H9 (cell line): Measurements from ENCODE around the gene ELOVL3. TPM values are rescaled to one million over a fixed set of nuclear protein-coding genes. Genes with fewer than 3 reads are reported as not detected.

Experiments used
- DNase-seq: peaks from one replicate; pipeline ENCODE4 v3.0.0-alpha.2; 2017
- H2AFZ ChIP-seq: one replicate; pipeline ENCODE4 v1.6.1; 2013; ENCODE audit warnings: mild to moderate bottlenecking, low read length, control low read depth, moderate library complexity
- H2AK5ac ChIP-seq: 2 replicates; pipeline ENCODE4 v1.6.1; 2013; ENCODE audit warnings: low read length, control low read depth, mixed read lengths; ENCODE audit not compliant: insufficient read length
- H2BK120ac ChIP-seq: one replicate; pipeline ENCODE4 v1.6.1; 2013; ENCODE audit warnings: low read depth, mild to moderate bottlenecking, low read length, control low read depth, inconsistent platforms; ENCODE audit not compliant: poor library complexity, severe bottlenecking
- H2BK12ac ChIP-seq: 2 replicates; pipeline ENCODE4 v1.6.1; 2013; ENCODE audit warnings: low read length, control low read depth, mixed read lengths, low read depth; ENCODE audit not compliant: insufficient read length
- H2BK15ac ChIP-seq: 2 replicates; pipeline ENCODE4 v1.6.1; 2013; ENCODE audit warnings: low read depth, low read length, control low read depth
- H2BK20ac ChIP-seq: one replicate; pipeline ENCODE4 v1.6.1; 2013; ENCODE audit warnings: low read depth, mild to moderate bottlenecking, low read length, control low read depth, inconsistent platforms; ENCODE audit not compliant: poor library complexity, severe bottlenecking
- H2BK5ac ChIP-seq: 2 replicates; pipeline ENCODE4 v1.6.1; 2013; ENCODE audit warnings: low read length, control low read depth, mixed read lengths; ENCODE audit not compliant: insufficient read length
- H3K14ac ChIP-seq: 2 replicates; pipeline ENCODE4 v1.6.1; 2013; ENCODE audit warnings: low read length, control low read depth; ENCODE audit not compliant: insufficient read depth
- H3K18ac ChIP-seq: 2 replicates; pipeline ENCODE4 v1.6.1; 2013; ENCODE audit warnings: low read depth, mild to moderate bottlenecking, mixed read lengths, low read length, control low read depth; ENCODE audit not compliant: insufficient read length
- H3K23ac ChIP-seq: 2 replicates; pipeline ENCODE4 v1.6.1; 2013; ENCODE audit warnings: low read length, control low read depth, mixed read lengths, low read depth; ENCODE audit not compliant: insufficient read length
- H3K23me2 ChIP-seq: 2 replicates; pipeline ENCODE4 v1.6.1; 2013; ENCODE audit warnings: low read depth, mild to moderate bottlenecking, mixed read lengths, low read length, control low read depth; ENCODE audit not compliant: insufficient read length, poor library complexity, severe bottlenecking
- H3K27ac ChIP-seq: 2 replicates; pipeline ENCODE4 v1.5.1; 2013; ENCODE audit warnings: low read length, control low read depth, mixed read lengths, low read depth; ENCODE audit not compliant: insufficient read length
- H3K27me3 ChIP-seq: 2 replicates; pipeline ENCODE4 v1.6.1; 2013; ENCODE audit warnings: low read length, control low read depth, inconsistent platforms; ENCODE audit not compliant: insufficient read depth
- H3K4ac ChIP-seq: 2 replicates; pipeline ENCODE4 v1.6.1; 2013; ENCODE audit warnings: low read depth, mild to moderate bottlenecking, control low read depth, inconsistent platforms, low read length, moderate library complexity
- H3K4me1 ChIP-seq: 2 replicates; pipeline ENCODE4 v1.6.1; 2013; ENCODE audit warnings: low read length, control low read depth, inconsistent platforms; ENCODE audit not compliant: insufficient read depth
- H3K4me2 ChIP-seq: 2 replicates; pipeline ENCODE4 v1.6.1; 2013; ENCODE audit warnings: low read length, control low read depth, mixed read lengths; ENCODE audit not compliant: insufficient read length, insufficient read depth
- H3K56ac ChIP-seq: 2 replicates; pipeline ENCODE4 v1.6.1; 2013; ENCODE audit warnings: low read depth, mild to moderate bottlenecking, mixed read lengths, low read length, control low read depth; ENCODE audit not compliant: insufficient read length
- H3K79me1 ChIP-seq: 2 replicates; pipeline ENCODE4 v1.6.1; 2013; ENCODE audit warnings: low read depth, mild to moderate bottlenecking, moderate library complexity, low read length, control low read depth, inconsistent platforms; ENCODE audit not compliant: insufficient read depth, poor library complexity, severe bottlenecking
- H3K79me2 ChIP-seq: 2 replicates; pipeline ENCODE4 v1.6.1; 2013; ENCODE audit warnings: low read length, control low read depth, inconsistent platforms; ENCODE audit not compliant: insufficient read depth
- H3K9ac ChIP-seq: 2 replicates; pipeline ENCODE4 v1.6.1; 2013; ENCODE audit warnings: low read length, control low read depth, mixed read lengths; ENCODE audit not compliant: insufficient read length; ENCODE audit errors: extremely low read depth
- H3K9me3 ChIP-seq: one replicate; pipeline ENCODE4 v1.6.1; 2013; ENCODE audit warnings: low read depth, low read length, inconsistent platforms; ENCODE audit not compliant: control insufficient read depth
- H3T11ph ChIP-seq: one replicate; pipeline ENCODE4 v1.6.1; 2013; ENCODE audit warnings: mild to moderate bottlenecking, low read length, control low read depth, inconsistent platforms
- H4K20me1 ChIP-seq: one replicate; pipeline ENCODE4 v1.6.1; 2013; ENCODE audit not compliant: control insufficient read depth, insufficient read length, insufficient read depth
- H4K5ac ChIP-seq: 2 replicates; pipeline ENCODE4 v1.6.1; 2013; ENCODE audit warnings: low read depth, mild to moderate bottlenecking, mixed read lengths, low read length, control low read depth; ENCODE audit not compliant: insufficient read length
- H4K8ac ChIP-seq: replicated peaks from 2 replicates; pipeline ENCODE4 v1.6.1; 2013; ENCODE audit warnings: low read length, control low read depth, mixed read lengths, low read depth; ENCODE audit not compliant: insufficient read length
- H4K91ac ChIP-seq: 2 replicates; pipeline ENCODE4 v1.6.1; 2013; ENCODE audit warnings: low read depth, mild to moderate bottlenecking, moderate library complexity, mixed read lengths, low read length, control low read depth; ENCODE audit not compliant: insufficient read length
- H3K27ac Mint-ChIP-seq, 3 experiments: 2 replicates in 2 of 3; 3 replicates in 1 of 3; pipeline ENCODE4 v1.8.0; 2020 to 2021; ENCODE audit warnings: mixed read lengths in 3 of 3, mild to moderate bottlenecking in 1 of 3, moderate library complexity in 1 of 3
- H3K27me3 Mint-ChIP-seq: 2 replicates; pipeline ENCODE4 v1.8.0; 2021; ENCODE audit warnings: low read depth, mild to moderate bottlenecking, moderate library complexity, mixed read lengths
- H3K36me3 Mint-ChIP-seq, 3 experiments: 2 replicates in 2 of 3; 3 replicates in 1 of 3; pipeline ENCODE4 v1.8.0; 2020 to 2021; ENCODE audit warnings: low read depth in 3 of 3, mixed read lengths in 3 of 3; ENCODE audit not compliant: insufficient read depth in 1 of 3
- H3K4me1 Mint-ChIP-seq, 2 experiments: 2 replicates each; pipeline ENCODE4 v1.8.0; 2020; ENCODE audit warnings: mixed read lengths in 2 of 2
- H3K4me3 Mint-ChIP-seq, 2 experiments: 2 replicates in 1 of 2; 3 replicates in 1 of 2; pipeline ENCODE4 v1.8.0; 2020 to 2021; ENCODE audit warnings: mild to moderate bottlenecking in 2 of 2, mixed read lengths in 2 of 2, moderate library complexity in 1 of 2
- H3K9me3 Mint-ChIP-seq, 2 experiments: 2 replicates in 1 of 2; 3 replicates in 1 of 2; pipeline ENCODE4 v1.8.0; 2020; ENCODE audit warnings: mild to moderate bottlenecking in 2 of 2, mixed read lengths in 2 of 2, moderate library complexity in 1 of 2
- CTCF ChIP-seq: fragments of 200-600 bp; sonication (generic); conservative IDR thresholded peaks from 3 replicates; pipeline ENCODE4 v1.8.0; 2021; ENCODE audit warnings: antibody characterized with exemption, mild to moderate bottlenecking
- WGBS: extraction: QIAGEN DNeasy Blood & Tissue Kit; methylation state at CpG from one replicate; pipeline ENCODE4 v1.1.7; 2013; ENCODE audit warnings: missing lambda C conversion rate, low lambda C conversion rate, mixed read lengths; ENCODE audit not compliant: insufficient read length; ENCODE audit errors: extremely low coverage; 5-methylcytosine and 5-hydroxymethylcytosine counted together
- total RNA-seq: library from RNA; stranded (reverse); gene quantifications from 2 replicates; pipeline ENCODE4 v1.2.1, GENCODE V29; 2021

ELOVL3 gene
- total RNA-seq, 1 experiment from 2014 or later: not detected

- Mint-ChIP-seq H3K4me1 (no peaks in the 10 kb centered on the region), H3K36me3 (peaks cover 0 to 8% (median 8%) of the 10 kb centered on the region in 3 experiments; a peak in 5 of 7 replicates), H3K27ac (no peak overlapping the region), H3K9me3 (no peaks in the 10 kb centered on the region), H3K4me3 (no peak overlapping the region), H3K27me3 (no peaks in the 10 kb centered on the region)
- no peak overlapping the region for H4K91ac ChIP-seq
- no peak overlapping the region for H2AK5ac ChIP-seq
- no peak for DNase-seq
- H3K79me2 ChIP-seq: no peaks in the 10 kb centered on the region; the same call in 1 of the 2 replicates
- H2BK5ac ChIP-seq: no peak overlapping the region
- no CpG with 5 or more reads among the region's 2 CpGs for WGBS
- H3K9me3 ChIP-seq: no peaks in the 10 kb centered on the region
- no peaks in the 10 kb centered on the region for H3K23me2 ChIP-seq
- no peak overlapping the region for H3K27ac ChIP-seq
- no peak overlapping the region for H3K9ac ChIP-seq
- H4K20me1 ChIP-seq: no peaks in the 10 kb centered on the region
- H3T11ph ChIP-seq: no peak overlapping the region
- H3K18ac ChIP-seq: no peak overlapping the region
- no peak overlapping the region for H3K56ac ChIP-seq
- peaks cover 3% of the 10 kb centered on the region for H3K79me1 ChIP-seq
- no peak overlapping the region for H3K23ac ChIP-seq
- H4K5ac ChIP-seq: no peak overlapping the region
- no peak overlapping the region for H2BK20ac ChIP-seq
- no peaks in the 10 kb centered on the region for H3K4me1 ChIP-seq
- H2BK120ac ChIP-seq: no peak overlapping the region
- H4K8ac ChIP-seq: no peak overlapping the region
- H2AFZ ChIP-seq: no peak overlapping the region
- no peak overlapping the region for H3K14ac ChIP-seq
- H2BK12ac ChIP-seq: no peak overlapping the region
- H2BK15ac ChIP-seq: no peak overlapping the region
- no peaks in the 10 kb centered on the region for H3K27me3 ChIP-seq
- TF ChIP-seq CTCF: no peak
- no peak overlapping the region for H3K4ac ChIP-seq
- H3K4me2 ChIP-seq: no peak overlapping the region
Observed at GRCh38 chr10:102255404-102255803, 29.3 kb downstream of the ELOVL3 start.
